ENCODE results near the gene WNT7B.

GRCh38 chr22:45922661-45923060 is 54.3 kb downstream of the WNT7B start:
- no peak for TF ChIP-seq POLR2A (IDR thresholded peaks at IDR 0.05)
- TF ChIP-seq CTCF (IDR thresholded peaks at IDR 0.05): no peak

Measured in suprapubic skin (tissue), 3 donors.